Measurements from ENCODE around the gene KCNIP4. TPM values are rescaled to one million over a fixed set of nuclear protein-coding genes. Genes with fewer than 3 reads are reported as not detected.

Gene KCNIP4
- total and polyA plus RNA-seq, 12 donors: 0.15 TPM; not detected in 11

DNA sequence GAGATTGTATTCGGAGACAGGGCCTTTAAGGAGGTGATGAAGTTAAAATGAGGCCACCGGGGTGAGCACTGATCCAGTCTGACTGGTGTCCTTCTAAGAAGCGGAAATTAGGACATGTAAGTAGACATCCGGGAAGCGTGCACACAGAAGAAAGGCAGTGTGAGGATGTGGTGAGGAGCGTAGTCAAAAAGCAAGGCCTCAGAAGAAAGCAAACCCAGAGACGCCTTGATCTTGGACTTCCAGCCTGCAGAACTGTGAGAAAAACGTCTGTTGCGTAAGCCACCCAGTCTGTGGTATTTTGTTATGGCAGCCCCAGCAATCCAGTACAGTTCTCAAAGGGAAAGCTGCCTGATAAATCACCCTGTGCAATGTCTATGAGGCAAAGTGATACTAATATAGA lies 153.5 kb downstream of the KCNIP4 start:
- TF ChIP-seq, protein P1, sequence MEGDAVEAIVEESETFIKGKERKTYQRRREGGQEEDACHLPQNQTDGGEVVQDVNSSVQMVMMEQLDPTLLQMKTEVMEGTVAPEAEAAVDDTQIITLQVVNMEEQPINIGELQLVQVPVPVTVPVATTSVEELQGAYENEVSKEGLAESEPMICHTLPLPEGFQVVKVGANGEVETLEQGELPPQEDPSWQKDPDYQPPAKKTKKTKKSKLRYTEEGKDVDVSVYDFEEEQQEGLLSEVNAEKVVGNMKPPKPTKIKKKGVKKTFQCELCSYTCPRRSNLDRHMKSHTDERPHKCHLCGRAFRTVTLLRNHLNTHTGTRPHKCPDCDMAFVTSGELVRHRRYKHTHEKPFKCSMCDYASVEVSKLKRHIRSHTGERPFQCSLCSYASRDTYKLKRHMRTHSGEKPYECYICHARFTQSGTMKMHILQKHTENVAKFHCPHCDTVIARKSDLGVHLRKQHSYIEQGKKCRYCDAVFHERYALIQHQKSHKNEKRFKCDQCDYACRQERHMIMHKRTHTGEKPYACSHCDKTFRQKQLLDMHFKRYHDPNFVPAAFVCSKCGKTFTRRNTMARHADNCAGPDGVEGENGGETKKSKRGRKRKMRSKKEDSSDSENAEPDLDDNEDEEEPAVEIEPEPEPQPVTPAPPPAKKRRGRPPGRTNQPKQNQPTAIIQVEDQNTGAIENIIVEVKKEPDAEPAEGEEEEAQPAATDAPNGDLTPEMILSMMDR (IDR thresholded peaks at IDR 0.05): no peak
- DNase-seq (no peak), ATAC-seq (no peak)
- H3K27me3 ChIP-seq: no peaks in the 10 kb centered on the region
- intact Hi-C loops (cut with DNase I): loop anchor here in 1 of 10 donors (10.0 kb wide), 1 partner anchor 890 kb away; no protein-coding TSS in a partner anchor
- no peak overlapping the region for H3K27ac ChIP-seq
- H3K4me3 ChIP-seq: no peak overlapping the region
- no peaks in the 10 kb centered on the region for H3K9me3 ChIP-seq
- WGBS, 2 donors: 80 to 83% methylated on average over 9 of the region's 9 CpGs
- no peaks in the 10 kb centered on the region for H3K4me1 ChIP-seq
- no peaks in the 10 kb centered on the region for H3K36me3 ChIP-seq

DNA sequence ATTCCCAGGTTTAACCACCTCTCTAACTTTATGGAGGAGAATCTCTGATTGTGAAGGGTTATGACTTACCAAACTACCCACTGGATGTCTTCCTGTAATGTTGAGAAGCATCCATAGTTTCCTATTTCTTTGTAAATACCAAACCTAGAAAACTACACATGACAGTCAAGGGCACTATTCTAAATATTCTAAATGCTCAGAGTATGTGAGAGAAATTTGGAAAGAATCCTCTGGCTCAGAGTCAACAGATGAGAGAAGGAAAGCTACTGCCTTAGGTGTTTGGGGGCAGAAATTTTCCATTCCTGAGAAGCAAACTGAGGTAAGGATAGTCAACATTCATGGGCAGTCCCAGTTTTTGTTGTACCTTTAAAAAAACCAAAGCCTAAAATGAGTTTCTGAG lies 155.8 kb downstream of the KCNIP4 start:
- Histone ChIP-seq H3K4me3 (no peak overlapping the region), H3K27me3 (no peaks in the 10 kb centered on the region), H3K9me3 (no peaks in the 10 kb centered on the region), H3K36me3 (no peaks in the 10 kb centered on the region), H3K27ac (no peak overlapping the region), H3K4me1 (no peaks in the 10 kb centered on the region)
- ATAC-seq (no peak), DNase-seq (no peak)
- intact Hi-C loops (cut with DNase I): loop anchor here in 4 of 10 donors (5.0 to 10.0 kb wide), 3 partner anchors 595 to 900 kb away; partner anchors contain the start of gene GBA3 (in 3 of the 4)
- TF ChIP-seq, protein P1 (IDR thresholded peaks at IDR 0.05): no peak

DNA sequence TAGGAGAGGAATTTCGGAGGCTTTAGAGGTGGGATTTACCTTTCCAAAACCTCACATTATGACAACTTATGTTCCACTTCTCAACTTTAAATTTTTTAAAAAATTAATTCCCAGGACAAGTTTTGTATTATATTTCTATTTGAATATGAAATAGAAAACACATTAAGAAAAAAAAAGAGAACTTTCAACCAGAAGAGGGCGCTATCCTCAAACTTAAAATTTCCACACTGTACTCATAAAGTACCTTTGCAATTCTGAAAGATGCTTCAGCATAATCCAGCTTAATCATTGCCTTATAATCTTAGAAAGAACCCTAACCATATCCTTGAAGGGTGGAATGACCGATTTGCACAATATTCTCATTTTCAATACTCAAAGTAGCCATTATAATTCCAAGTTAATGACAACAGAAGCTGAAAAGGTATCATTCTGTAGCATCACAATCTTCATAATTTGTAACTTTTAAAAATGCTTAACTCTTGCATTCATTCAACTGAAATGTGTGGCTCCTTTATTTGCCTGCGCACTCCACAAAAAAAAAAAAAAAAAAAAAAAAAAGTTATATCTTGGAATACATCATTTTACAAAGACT lies 158.0 kb downstream of the KCNIP4 start:
- H3K27me3 ChIP-seq: no peaks in the 10 kb centered on the region
- H3K36me3 ChIP-seq: no peaks in the 10 kb centered on the region
- no peak overlapping the region for H3K27ac ChIP-seq
- DNase-seq: no peak
- no peaks in the 10 kb centered on the region for H3K4me1 ChIP-seq
- H3K9me3 ChIP-seq: no peaks in the 10 kb centered on the region
- no peak for ATAC-seq
- H3K4me3 ChIP-seq: no peak overlapping the region
- WGBS, 2 donors: 37% methylated on average over 4 of the region's 4 CpGs
- intact Hi-C loops (cut with DNase I): loop anchor here in 4 of 10 donors (2.0 to 10.0 kb wide), 4 partner anchors 597 to 902 kb away; partner anchors contain the start of gene GBA3 (in 3 of the 4)
- TF ChIP-seq, protein P1 (IDR thresholded peaks at IDR 0.05): peak; percentile 11 to 62 (median 53)

DNA sequence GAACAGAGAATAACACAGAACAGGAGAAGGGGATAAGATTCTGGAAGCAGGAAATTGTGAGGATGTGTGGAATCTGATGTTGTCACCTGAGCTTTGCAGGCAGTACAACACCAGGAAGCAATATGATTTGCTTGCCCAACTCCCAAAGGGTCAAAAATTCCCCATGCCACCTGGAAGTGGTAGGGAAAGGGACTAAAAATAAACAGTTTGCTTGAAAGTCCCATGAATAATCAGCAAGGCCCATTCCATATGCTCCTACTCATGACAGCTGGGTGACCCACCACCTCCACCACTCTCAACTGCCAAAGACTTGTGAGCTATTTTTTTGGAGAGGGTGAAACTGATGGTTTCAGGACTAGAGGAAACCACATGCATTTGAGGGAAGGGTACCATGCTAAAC lies 168.4 kb downstream of the KCNIP4 start:
- no peaks in the 10 kb centered on the region for H3K9me3 ChIP-seq
- H3K27ac ChIP-seq: no peak overlapping the region
- DNase-seq: no peak
- no peak overlapping the region for H3K4me3 ChIP-seq
- TF ChIP-seq, protein P1 (IDR thresholded peaks at IDR 0.05): no peak
- H3K27me3 ChIP-seq: peaks cover 0 to 14% (median 0%) of the 10 kb centered on the region in 7 donors
- no peaks in the 10 kb centered on the region for H3K36me3 ChIP-seq
- H3K4me1 ChIP-seq: no peaks in the 10 kb centered on the region
- intact Hi-C loops (cut with DNase I): loop anchor here in 2 of 10 donors (1.0 to 10.0 kb wide), 2 partner anchors 41 to 915 kb away; partner anchors contain the start of gene GBA3 (in 1 of the 2)
- ATAC-seq: no peak

Measured in heart right ventricle (tissue), 16 donors.